IPS-18a (cell line): Measurements from ENCODE around the gene SEPTIN8.

Source experiments
- H3K27ac ChIP-seq: one replicate; pipeline ENCODE4 v1.5.1; 2013; ENCODE audit warnings: low read length
- H3K27me3 ChIP-seq: one replicate; pipeline ENCODE4 v1.6.1; 2013; ENCODE audit warnings: mild to moderate bottlenecking, low read length; ENCODE audit not compliant: control insufficient read depth, insufficient read depth
- H3K36me3 ChIP-seq: one replicate; pipeline ENCODE4 v1.6.1; 2013; ENCODE audit warnings: low read depth, low read length; ENCODE audit not compliant: control insufficient read depth
- H3K4me1 ChIP-seq: one replicate; pipeline ENCODE4 v1.6.1; 2013; ENCODE audit warnings: low read depth, low read length; ENCODE audit not compliant: control insufficient read depth
- H3K4me3 ChIP-seq: one replicate; pipeline ENCODE4 v1.5.1; 2013; ENCODE audit warnings: low read length
- H3K9ac ChIP-seq: one replicate; pipeline ENCODE4 v1.6.1; 2013; ENCODE audit warnings: mild to moderate bottlenecking, low read length, moderate library complexity
- H3K9me3 ChIP-seq: one replicate; pipeline ENCODE4 v1.6.1; 2013; ENCODE audit warnings: low read depth, low read length; ENCODE audit not compliant: control insufficient read depth

The SEPTIN8 gene

GRCh38 chr5:132778129-132778528 is 1.1 kb upstream of the SEPTIN8 start:
- peak overlapping the region; percentile 76 for H3K4me3 ChIP-seq
- H3K9ac ChIP-seq = no peak overlapping the region
- peaks cover 50% of the 10 kb centered on the region for H3K27me3 ChIP-seq
- no peaks in the 10 kb centered on the region for H3K36me3 ChIP-seq
- H3K4me1 ChIP-seq = peaks cover 10% of the 10 kb centered on the region
- no peak overlapping the region for H3K27ac ChIP-seq
- no peaks in the 10 kb centered on the region for H3K9me3 ChIP-seq

- H3K36me3 ChIP-seq = no peaks in the 10 kb centered on the region
- no peak overlapping the region for H3K27ac ChIP-seq
- peak overlapping the region; percentile 57 for H3K4me3 ChIP-seq
- peaks cover 46% of the 10 kb centered on the region for H3K27me3 ChIP-seq
- H3K4me1 ChIP-seq = peaks cover 13% of the 10 kb centered on the region
- no peak overlapping the region for H3K9ac ChIP-seq
- H3K9me3 ChIP-seq = no peaks in the 10 kb centered on the region
These were observed 166 bp downstream of the SEPTIN8 start for GRCh38 chr5:132776938-132777208.

GRCh38 chr5:132776131-132776937 is 705 bp downstream of the SEPTIN8 start:
- Histone ChIP-seq H3K36me3 (no peaks in the 10 kb centered on the region), H3K27me3 (peaks cover 44% of the 10 kb centered on the region), H3K4me3 (peak overlapping the region; percentile 57), H3K9me3 (no peaks in the 10 kb centered on the region), H3K27ac (no peak overlapping the region), H3K4me1 (peaks cover 15% of the 10 kb centered on the region), H3K9ac (peak overlapping the region; percentile 22)

DNA sequence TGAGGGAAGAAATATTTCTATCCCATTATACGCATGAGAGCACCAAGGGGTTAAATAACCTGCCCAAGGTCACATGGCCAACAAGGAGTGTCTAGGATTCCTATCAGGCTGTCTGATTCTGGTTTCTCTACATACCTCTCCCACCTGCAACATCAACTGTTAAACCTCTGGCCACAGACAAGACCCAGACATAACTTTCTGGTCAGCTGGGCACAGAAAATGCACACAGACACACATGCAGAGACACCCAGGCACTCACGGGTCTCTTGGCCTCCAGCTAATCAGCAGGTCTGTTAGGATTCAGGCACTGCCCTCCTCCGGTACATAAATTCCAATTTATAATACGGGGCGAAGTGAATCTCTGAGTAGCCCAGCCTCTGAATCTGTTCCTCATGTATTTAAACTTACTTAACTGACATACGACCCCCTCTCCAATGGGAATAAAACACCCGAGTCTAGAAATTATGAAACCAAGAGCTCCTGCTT is 1.5 kb downstream of the SEPTIN8 start:
- no peak overlapping the region for H3K9ac ChIP-seq
- H3K4me3 ChIP-seq = peak overlapping the region; percentile 57
- peaks cover 44% of the 10 kb centered on the region for H3K27me3 ChIP-seq
- H3K9me3 ChIP-seq = no peaks in the 10 kb centered on the region
- no peak overlapping the region for H3K27ac ChIP-seq
- H3K36me3 ChIP-seq = no peaks in the 10 kb centered on the region
- peaks cover 21% of the 10 kb centered on the region for H3K4me1 ChIP-seq

GRCh38 chr5:132774896-132775295 is 2.1 kb downstream of the SEPTIN8 start:
- Histone ChIP-seq H3K4me1 (peaks cover 22% of the 10 kb centered on the region), H3K36me3 (no peaks in the 10 kb centered on the region), H3K9me3 (no peaks in the 10 kb centered on the region), H3K27ac (no peak overlapping the region), H3K9ac (no peak overlapping the region), H3K27me3 (peaks cover 44% of the 10 kb centered on the region), H3K4me3 (no peak overlapping the region)

- Histone ChIP-seq H3K4me3 (no peak overlapping the region), H3K9ac (no peak overlapping the region), H3K36me3 (no peaks in the 10 kb centered on the region), H3K9me3 (no peaks in the 10 kb centered on the region), H3K27ac (no peak overlapping the region), H3K4me1 (peaks cover 22% of the 10 kb centered on the region), H3K27me3 (peaks cover 42% of the 10 kb centered on the region)
These were observed 2.6 kb downstream of the SEPTIN8 start for GRCh38 chr5:132774406-132774805.

- Histone ChIP-seq H3K9ac (no peak overlapping the region), H3K4me1 (peaks cover 22% of the 10 kb centered on the region), H3K4me3 (no peak overlapping the region), H3K9me3 (no peaks in the 10 kb centered on the region), H3K36me3 (no peaks in the 10 kb centered on the region), H3K27me3 (peaks cover 35% of the 10 kb centered on the region), H3K27ac (no peak overlapping the region)
These were observed 3.3 kb downstream of the SEPTIN8 start for GRCh38 chr5:132773601-132774355.

GRCh38 chr5:132773114-132773513 is 3.9 kb downstream of the SEPTIN8 start:
- Histone ChIP-seq H3K4me3 (no peak overlapping the region), H3K4me1 (peaks cover 22% of the 10 kb centered on the region), H3K36me3 (no peaks in the 10 kb centered on the region), H3K27ac (no peak overlapping the region), H3K27me3 (peaks cover 29% of the 10 kb centered on the region), H3K9me3 (no peaks in the 10 kb centered on the region), H3K9ac (no peak overlapping the region)

DNA sequence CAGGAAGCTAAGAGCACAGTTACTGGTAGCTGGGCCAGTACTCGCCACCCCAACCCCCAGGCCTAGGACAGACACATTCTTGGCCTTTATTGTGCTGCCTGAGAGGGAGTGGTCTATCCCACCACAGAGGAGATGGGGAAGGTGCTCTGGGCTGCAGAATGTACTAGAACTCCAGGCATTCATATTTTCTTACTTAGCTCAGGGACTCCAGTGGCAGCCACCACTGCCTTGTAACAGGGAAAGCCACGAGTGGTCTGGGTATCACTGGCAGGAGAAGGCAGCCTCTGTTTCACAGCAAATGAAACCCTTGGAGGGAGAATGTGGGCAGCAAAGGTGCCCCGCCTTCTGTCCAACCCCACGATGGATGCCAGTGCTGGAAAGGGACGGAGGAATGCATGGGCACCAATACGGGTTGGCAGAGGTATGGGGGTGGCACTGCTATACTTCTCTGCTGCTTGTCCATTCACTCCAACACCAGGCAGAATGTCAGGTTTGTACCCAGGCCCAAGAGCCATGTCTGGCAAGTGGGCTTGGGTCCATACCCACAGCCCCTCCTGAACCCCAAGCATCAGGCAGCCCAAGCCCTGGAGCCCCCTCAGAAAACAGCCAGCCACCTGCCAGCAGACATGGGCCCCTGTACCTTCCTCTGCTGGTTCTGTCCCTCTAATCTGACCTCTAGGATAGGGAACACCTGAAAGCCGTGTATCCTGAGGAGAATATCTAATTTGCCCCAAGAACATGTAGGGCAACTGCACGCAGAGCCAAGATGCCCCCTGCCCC is 4.6 kb downstream of the SEPTIN8 start:
- Histone ChIP-seq H3K4me1 (peaks cover 22% of the 10 kb centered on the region), H3K9me3 (no peaks in the 10 kb centered on the region), H3K9ac (no peak overlapping the region), H3K4me3 (no peak overlapping the region), H3K27me3 (peaks cover 22% of the 10 kb centered on the region), H3K27ac (no peak overlapping the region), H3K36me3 (no peaks in the 10 kb centered on the region)

GRCh38 chr5:132771503-132771998 is 5.5 kb downstream of the SEPTIN8 start:
- Histone ChIP-seq H3K27me3 (peaks cover 19% of the 10 kb centered on the region), H3K9ac (no peak overlapping the region)

DNA sequence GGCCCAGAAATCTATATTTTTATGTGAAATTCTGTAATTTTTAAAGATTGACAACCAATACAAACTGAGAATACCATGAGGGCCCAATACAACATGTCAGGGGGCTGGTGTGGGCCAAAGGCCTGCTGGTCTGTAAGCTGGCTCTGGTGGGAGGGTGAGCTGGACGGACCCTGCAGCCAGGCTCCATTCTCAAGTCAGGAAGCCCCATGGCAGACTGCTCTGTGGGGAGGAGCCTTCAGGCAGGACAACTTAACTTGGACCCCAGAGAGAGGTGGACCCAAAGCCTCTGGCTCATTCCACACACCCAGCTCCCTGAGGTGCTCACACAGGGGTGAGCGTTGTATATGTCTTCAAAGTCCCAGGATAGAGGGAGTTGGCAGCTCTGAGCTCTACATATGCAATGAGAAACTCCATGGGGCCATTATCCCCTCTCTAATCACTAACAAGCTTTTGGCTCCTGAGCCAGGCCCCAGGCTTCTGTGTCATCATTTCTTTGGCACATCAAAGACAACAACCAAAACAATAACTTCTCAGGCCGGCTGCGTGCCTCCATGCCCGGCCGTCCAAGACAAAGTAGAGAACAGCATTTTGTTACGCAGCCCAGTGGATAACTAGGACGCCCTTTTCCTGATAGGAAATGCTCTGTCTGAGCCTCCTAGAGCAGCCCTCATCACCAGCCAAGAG is 6.4 kb downstream of the SEPTIN8 start:
- H3K36me3 ChIP-seq = no peaks in the 10 kb centered on the region
- H3K27ac ChIP-seq = no peak overlapping the region
- peaks cover 9% of the 10 kb centered on the region for H3K27me3 ChIP-seq
- H3K9ac ChIP-seq = no peak overlapping the region
- H3K4me1 ChIP-seq = peaks cover 13% of the 10 kb centered on the region
- no peak overlapping the region for H3K4me3 ChIP-seq
- no peaks in the 10 kb centered on the region for H3K9me3 ChIP-seq

More at GRCh38 chr5:132771503-132771998, 5.5 kb downstream of the SEPTIN8 start:
- Histone ChIP-seq H3K36me3 (no peaks in the 10 kb centered on the region), H3K9me3 (no peaks in the 10 kb centered on the region), H3K4me3 (no peak overlapping the region), H3K27ac (no peak overlapping the region), H3K4me1 (peaks cover 22% of the 10 kb centered on the region)
